Peyer's patch (tissue), 4 donors: ENCODE measurements around the gene CCDC93.

Experiments used
- CTCF ChIP-seq, 6 experiments: fragments of 450-650 bp in 4 of 6; fragments of 200-600 bp in 2 of 6; sonication (generic) in 1 of 6; IDR thresholded peaks; one replicate each; pipeline ENCODE4 v1.5.1; 2017 to 2019; ENCODE audit warnings: antibody characterized with exemption in 6 of 6, mild to moderate bottlenecking in 3 of 6, moderate library complexity in 1 of 6
- POLR2A ChIP-seq, 2 donors: fragments of 450-650 bp; IDR thresholded peaks; one replicate each; pipeline ENCODE4 v1.5.1; 2017; ENCODE audit warnings: antibody characterized with exemption in 2 of 2, mild to moderate bottlenecking in 2 of 2, moderate library complexity in 2 of 2

- TF ChIP-seq CTCF (IDR thresholded peaks at IDR 0.05) (peak in 5 of 6 experiments; percentile 10 to 47 (median 19)), POLR2A (IDR thresholded peaks at IDR 0.05) (no peak)
These were observed 47.5 kb upstream of the CCDC93 start for GRCh38 chr2:118061135-118061955.
